Measurements from ENCODE around the gene RBM47. TPM values are rescaled to one million over a fixed set of nuclear protein-coding genes. Genes with fewer than 3 reads are reported as not detected.
A peak's percentile ranks its signal among the peaks of the same experiment; 100 is the strongest.
"Not testable (repeated sequence)": the region's sequence is repeated elsewhere in the genome, so short reads cannot be mapped to it uniquely, and the experiment has no call there.

The RBM47 gene
- total RNA-seq, 2 donors from 2014 or later, result 301 to 304 TPM

DNA sequence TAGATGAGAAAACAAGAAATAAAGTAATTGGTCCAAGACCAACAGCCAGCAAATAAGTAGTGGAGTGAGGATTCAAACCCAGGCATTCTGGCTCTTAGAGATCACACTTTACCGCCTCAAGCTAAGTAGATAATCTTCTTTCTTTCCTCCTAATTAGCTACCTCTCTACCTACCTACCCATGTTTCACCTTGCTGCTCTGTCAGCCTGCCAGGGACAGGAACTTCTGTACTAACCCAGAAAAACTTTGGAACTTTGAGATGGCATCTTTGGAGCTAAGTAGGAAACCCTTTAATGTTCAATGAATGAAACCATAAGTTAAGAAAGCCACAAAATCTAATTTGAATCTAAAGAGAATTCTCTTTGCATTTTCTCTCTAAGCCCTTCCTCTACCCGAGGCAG lies 149.4 kb downstream of the RBM47 start:
- ATAC-seq (no peak), DNase-seq (no peak)
- intact Hi-C loops (cut with DNase I, micrococcal nuclease), result no loop called here

- DNase-seq (no peak), ATAC-seq (no peak)
- intact Hi-C loops (cut with DNase I, micrococcal nuclease), result no loop called here
Measured at GRCh38 chr4:40479378-40479777, 150.3 kb downstream of the RBM47 start.

- ATAC-seq (peak; percentile 75), DNase-seq (peak in 1 of 2 donors; percentile 64)
- intact Hi-C loops (cut with DNase I, micrococcal nuclease), result no loop called here
Measured at GRCh38 chr4:40475609-40476008, 154.1 kb downstream of the RBM47 start.

DNA sequence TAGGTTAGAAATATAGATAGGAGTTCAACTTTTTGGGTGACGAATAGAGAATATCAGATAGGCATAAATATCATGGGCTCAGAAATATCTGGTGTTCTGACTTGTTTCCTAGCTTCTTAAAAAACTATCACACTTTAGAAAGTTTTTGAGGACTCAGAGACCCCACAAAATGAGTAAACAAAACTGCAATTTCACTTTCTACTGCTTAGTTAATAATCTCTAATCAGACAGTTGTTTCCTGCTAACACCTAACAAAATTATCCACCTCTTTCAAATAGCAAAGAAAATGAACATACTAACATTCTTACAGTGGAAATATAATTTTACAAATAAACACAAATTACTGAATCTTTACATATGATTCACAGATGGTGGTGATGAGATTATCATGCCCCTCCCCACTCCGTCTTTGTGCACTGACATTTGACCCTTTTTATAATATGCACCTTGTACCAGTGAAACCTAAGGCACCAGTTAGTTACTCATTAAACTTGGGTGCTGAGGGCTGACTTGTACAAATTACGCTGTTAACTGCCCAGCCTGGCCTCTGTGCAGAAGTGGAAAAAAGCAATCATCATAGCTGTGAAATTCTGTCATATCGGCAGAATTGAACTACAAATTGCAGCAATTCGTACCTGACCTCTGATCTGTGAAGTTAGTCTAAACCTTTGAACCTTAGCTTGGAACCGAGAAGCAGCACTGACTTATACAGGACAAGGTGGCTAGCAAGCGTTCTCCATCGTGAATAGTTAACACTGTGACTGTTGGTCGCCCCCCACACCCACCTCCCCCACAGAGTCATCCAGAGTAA lies 155.9 kb downstream of the RBM47 start:
- peak; percentile 82 for ATAC-seq
- intact Hi-C loops (cut with DNase I, micrococcal nuclease), result no loop called here
- DNase-seq, result peak; percentile 36 to 71

DNA sequence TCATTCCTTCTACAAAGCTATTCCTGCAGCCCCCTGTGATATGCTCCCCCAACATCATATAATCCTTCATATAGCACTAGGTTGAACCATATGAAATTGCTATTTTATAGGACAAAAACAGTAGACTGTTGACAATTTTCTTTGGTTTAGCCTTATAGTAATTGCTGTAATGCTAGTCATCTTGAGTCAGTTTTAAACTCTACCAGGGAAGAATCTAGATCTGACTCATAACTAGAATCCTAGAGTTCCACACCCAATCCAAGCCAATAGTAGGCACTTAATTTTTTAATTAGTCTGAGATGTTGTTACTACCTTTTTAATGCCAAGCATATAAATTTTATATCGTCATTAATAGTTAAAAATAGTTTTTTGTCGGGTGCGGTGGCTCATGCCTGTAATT lies 157.7 kb downstream of the RBM47 start:
- no peak for ATAC-seq
- intact Hi-C loops (cut with DNase I, micrococcal nuclease), result no loop called here
- no peak for DNase-seq

DNA sequence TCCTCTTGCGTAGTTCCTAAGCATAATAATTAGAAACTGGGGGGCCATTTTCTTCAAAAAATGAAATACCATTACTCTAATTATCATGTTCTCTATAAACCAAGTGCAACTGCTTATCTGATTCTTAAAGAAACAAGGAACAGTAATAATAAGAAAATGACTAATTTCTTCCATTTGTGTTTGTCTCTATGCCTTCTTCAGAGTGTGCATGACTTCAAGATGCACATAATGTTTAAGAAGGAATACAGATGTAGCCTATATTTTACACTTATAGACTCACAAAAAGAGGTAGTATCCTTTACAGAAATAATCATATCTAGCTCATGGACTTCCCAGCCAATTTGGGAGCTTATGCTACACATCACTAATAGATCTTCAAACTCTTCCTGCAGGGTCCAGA lies 162.9 kb downstream of the RBM47 start:
- DNase-seq, result no peak
- no peak for ATAC-seq

DNA sequence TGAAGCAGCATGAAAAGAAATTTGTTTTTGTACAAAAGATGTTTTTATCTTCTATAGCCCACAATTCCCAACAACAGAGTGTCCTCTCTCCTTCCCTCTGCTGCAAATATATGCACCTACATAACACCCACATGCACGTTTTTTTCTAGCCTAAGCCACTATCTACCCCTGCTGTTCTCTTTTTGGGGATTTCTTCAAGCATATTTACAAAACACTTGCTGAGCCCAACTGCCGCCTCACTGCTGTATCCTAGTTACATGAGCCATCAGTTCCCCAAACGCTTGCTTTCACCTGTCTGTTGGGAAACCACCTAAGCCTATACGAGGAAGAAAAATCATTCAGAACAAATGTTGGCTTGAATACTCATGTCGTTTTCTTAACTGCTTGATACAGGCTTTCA lies 167.3 kb downstream of the RBM47 start:
- intact Hi-C loops (cut with DNase I, micrococcal nuclease), result no loop called here
- ATAC-seq (no peak), DNase-seq (no peak)

More for the DNA sequence above, 162.9 kb downstream of the RBM47 start:
- intact Hi-C loops (cut with DNase I, micrococcal nuclease), result no loop called here

DNA sequence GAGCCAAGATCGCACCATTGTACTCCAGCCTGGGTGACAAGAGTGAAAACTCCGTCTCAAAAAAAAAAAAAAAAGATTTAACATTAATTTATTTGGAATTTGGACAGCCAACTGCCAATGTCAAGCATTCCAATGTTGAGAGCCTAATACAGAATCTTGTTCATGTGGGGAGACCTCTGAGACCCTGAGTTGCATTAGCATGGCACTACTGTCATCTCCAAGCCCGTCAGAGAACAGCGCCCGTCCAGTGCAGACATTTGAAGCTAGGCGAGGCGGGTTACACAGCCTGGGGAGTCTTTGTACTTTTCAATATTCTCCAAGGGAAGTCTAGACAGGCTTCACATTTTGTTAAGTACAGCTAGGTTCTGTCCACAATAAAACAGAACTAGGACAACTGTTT lies 167.8 kb downstream of the RBM47 start:
- no peak for ATAC-seq
- DNase-seq, result no peak
- intact Hi-C loops (cut with DNase I, micrococcal nuclease), result no loop called here

DNA sequence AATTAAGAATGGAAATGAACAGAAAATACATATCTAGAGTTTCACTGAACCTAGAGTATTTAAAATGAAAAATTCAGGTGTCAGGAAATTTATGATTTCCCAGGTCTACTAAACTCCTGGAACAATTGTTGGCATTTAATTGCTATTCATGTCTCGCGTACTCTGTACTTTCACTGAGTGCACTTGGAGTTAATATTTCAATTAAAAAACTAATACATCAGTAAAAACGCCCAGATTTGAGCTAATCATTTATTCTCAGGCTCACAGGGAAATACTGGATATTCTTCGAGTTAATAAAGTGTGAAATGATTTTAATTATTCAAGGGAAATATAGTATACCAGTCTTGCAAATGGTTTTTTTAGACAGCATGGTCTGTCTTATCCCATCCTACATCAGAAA lies 168.6 kb downstream of the RBM47 start:
- intact Hi-C loops (cut with DNase I, micrococcal nuclease), result no loop called here
- no peak for DNase-seq
- no peak for ATAC-seq

DNA sequence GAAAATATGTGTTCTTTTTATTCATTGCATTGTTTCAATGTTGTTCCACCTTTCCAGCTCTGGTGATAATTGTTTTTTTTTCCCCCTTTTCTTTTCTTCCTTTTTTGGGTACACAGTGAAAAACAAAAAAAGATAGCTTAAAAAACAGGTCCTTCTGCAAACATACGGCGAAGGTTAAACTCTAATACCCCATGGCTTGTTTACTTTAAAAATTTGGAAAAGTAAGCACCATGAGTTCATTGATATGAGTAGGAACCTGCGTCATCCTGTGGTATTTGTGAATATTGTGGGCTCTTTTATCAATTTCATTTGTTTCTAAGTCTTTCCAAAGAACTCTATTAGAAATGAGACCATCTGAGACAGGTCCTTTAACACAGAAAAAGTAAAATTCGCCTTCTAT lies 171.0 kb downstream of the RBM47 start:
- no peak for ATAC-seq
- no peak for DNase-seq
- intact Hi-C loops (cut with DNase I, micrococcal nuclease), result no loop called here

- intact Hi-C loops (cut with DNase I, micrococcal nuclease), result no loop called here
- peak; percentile 35 for ATAC-seq
Measured at GRCh38 chr4:40458109-40458508, 171.6 kb downstream of the RBM47 start.

GRCh38 chr4:40455340-40455902 lies 174.2 kb downstream of the RBM47 start:
- intact Hi-C loops (cut with DNase I, micrococcal nuclease), result no loop called here
- DNase-seq, result no peak
- ATAC-seq, result no peak

More at GRCh38 chr4:40458109-40458508, 171.6 kb downstream of the RBM47 start:
- no peak for DNase-seq

DNA sequence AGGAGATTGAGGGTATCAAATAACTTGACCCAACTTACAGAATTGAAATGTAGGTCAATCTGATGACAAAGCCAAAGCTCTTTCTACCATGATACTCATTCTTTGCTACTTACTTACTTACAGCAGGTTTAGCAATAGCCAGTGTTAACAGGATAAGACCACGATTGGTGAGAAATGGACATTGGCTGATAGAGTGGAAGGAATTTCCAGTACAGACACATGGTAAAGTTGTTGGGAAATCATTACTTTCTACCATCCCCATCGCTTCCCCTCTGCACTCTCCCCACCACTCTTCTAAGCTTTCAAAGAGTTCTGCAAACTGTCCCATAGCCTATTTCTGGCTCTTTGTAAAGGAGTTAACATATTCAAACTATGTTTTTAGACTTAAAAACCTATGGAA lies 174.8 kb downstream of the RBM47 start:
- no peak for DNase-seq
- intact Hi-C loops (cut with DNase I, micrococcal nuclease), result no loop called here

GRCh38 chr4:40453912-40454311 lies 175.8 kb downstream of the RBM47 start:
- intact Hi-C loops (cut with DNase I, micrococcal nuclease), result no loop called here
- DNase-seq (no peak), ATAC-seq (no peak)

More for the DNA sequence above, 174.8 kb downstream of the RBM47 start:
- ATAC-seq, result no peak

- DNase-seq (peak; percentile 73 to 77), ATAC-seq (peak; percentile 86)
- intact Hi-C loops (cut with DNase I, micrococcal nuclease), result no loop called here
Measured at GRCh38 chr4:40448875-40449274, 180.8 kb downstream of the RBM47 start.

GRCh38 chr4:40446839-40447238 lies 182.8 kb downstream of the RBM47 start:
- DNase-seq (no peak), ATAC-seq (no peak)
- intact Hi-C loops (cut with DNase I, micrococcal nuclease), result no loop called here

GRCh38 chr4:40446261-40446750 lies 183.4 kb downstream of the RBM47 start:
- DNase-seq; intact Hi-C loops (cut with DNase I, micrococcal nuclease): not testable (repeated sequence)

DNA sequence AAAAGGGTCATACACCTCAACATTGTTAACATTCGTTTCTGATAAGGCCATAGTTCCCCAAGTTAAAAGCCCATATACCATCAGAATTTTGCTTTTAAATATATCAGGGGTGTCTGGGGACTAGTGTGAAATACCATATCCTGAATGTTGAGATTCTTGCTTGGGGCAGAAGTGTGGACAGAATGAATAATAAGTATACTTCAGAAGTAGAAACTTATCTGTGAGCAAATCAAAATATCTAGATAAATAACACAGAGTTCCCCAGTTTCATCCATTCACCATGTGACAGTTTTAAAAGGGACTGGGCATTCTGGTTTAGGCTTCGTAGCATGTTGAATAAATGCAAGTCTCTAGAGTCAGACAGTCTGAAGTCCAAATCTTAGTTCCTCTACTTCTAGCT lies 184.0 kb downstream of the RBM47 start:
- intact Hi-C loops (cut with DNase I, micrococcal nuclease), result no loop called here
- DNase-seq (no peak), ATAC-seq (no peak)

More at GRCh38 chr4:40446261-40446750, 183.4 kb downstream of the RBM47 start:
- ATAC-seq, result not testable (repeated sequence)

GRCh38 chr4:40441430-40441829 lies 188.2 kb downstream of the RBM47 start:
- peak; percentile 85 for ATAC-seq
- intact Hi-C loops (cut with DNase I, micrococcal nuclease), result no loop called here
- DNase-seq, result no peak

DNA sequence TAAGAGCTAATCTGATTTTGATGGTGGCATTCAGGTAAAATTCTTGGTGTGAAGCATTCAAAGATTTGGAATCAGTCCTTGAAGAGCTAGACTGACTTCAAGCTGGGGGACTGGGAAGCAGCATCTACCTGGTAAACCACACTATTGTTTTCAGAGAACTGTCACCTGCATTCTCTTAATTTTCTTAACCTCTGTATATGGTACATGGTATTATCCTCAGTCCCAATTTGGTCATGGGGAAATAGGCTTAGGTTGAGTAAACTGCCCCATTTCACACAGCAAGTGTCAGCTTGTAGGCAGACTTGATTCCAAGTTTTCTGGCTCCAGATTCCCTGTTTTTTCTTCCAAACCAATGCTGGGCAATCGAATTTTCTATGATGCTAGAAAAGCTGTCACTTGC lies 190.1 kb downstream of the RBM47 start:
- no peak for DNase-seq
- ATAC-seq, result no peak
- intact Hi-C loops (cut with DNase I, micrococcal nuclease), result no loop called here

All from left colon (tissue), 2 donors.